B cell (primary cell): ENCODE data around the gene JMJD6. TPM values are rescaled to one million over a fixed set of nuclear protein-coding genes. Genes with fewer than 3 reads are reported as not detected.

ENCODE experiments used
- ATAC-seq: fragments of 200-7000 bp; cut with Tn5 transposase; one replicate; pipeline ENCODE4 v1.10.0; 2021; ENCODE audit warnings: low read depth, mild to moderate bottlenecking, moderate number of reproducible peaks, moderate library complexity
- CTCF ChIA-PET: fragments of 350-600 bp; sonication (Branson Sonifier 250); formaldehyde crosslinking; loops from one replicate; lab custom pipeline; 2021; ENCODE audit warnings: antibody characterized with exemption, inconsistent platforms; lab: Charles Lee
- POLR2A ChIA-PET: fragments of 350-600 bp; sonication (Branson Sonifier 250); formaldehyde crosslinking; loops from one replicate; lab custom pipeline; 2021; ENCODE audit warnings: antibody characterized with exemption; lab: Charles Lee
- DNase-seq: peaks from one replicate; pipeline ENCODE4 v3.0.0; 2013
- H2AFZ ChIP-seq: 2 replicates; pipeline ENCODE4 v1.6.1; 2012; ENCODE audit warnings: mild to moderate bottlenecking, low read depth, low read length; ENCODE audit not compliant: insufficient read depth, poor library complexity, severe bottlenecking
- H3K27ac ChIP-seq, 2 donors: 1 replicate in 1 of 2; 2 replicates in 1 of 2; pipeline ENCODE4 v1.5.1; 2012 to 2013; ENCODE audit warnings: low read length in 2 of 2, mild to moderate bottlenecking in 2 of 2, moderate library complexity in 1 of 2
- H3K27me3 ChIP-seq, 4 experiments: fragments of 200-600 bp in 1 of 4; sonication (generic) in 1 of 4; replicated peaks in 1 of 4; 1 replicate in 2 of 4; 2 replicates in 2 of 4; pipeline versions ENCODE4 v1.6.1 to v1.7.0; 2013 to 2016; ENCODE audit warnings: low read length in 3 of 4, mild to moderate bottlenecking in 2 of 4, mixed read lengths in 1 of 4, moderate library complexity in 1 of 4; ENCODE audit not compliant: insufficient read depth in 4 of 4, control insufficient read depth in 3 of 4; ENCODE audit errors: control extremely low read depth in 1 of 4
- H3K36me3 ChIP-seq, 2 experiments: replicated peaks in 1 of 2; 1 replicate in 1 of 2; 2 replicates in 1 of 2; pipeline versions ENCODE4 v1.6.1 to v1.7.1; 2013; ENCODE audit warnings: low read length in 1 of 2; ENCODE audit not compliant: insufficient read depth in 2 of 2, control insufficient read depth in 1 of 2; ENCODE audit errors: control extremely low read depth in 1 of 2, extremely low read depth in 1 of 2
- H3K4me1 ChIP-seq, 2 donors: fragments of 200-600 bp in 1 of 2; sonication (generic) in 1 of 2; 1 replicate in 1 of 2; 2 replicates in 1 of 2; pipeline versions ENCODE4 v1.5.1 to v1.6.1; 2013 to 2017; ENCODE audit warnings: low read length in 2 of 2; ENCODE audit not compliant: control insufficient read depth in 2 of 2, insufficient read depth in 2 of 2
- H3K4me2 ChIP-seq: replicated peaks from 2 replicates; pipeline ENCODE3; 2012; ENCODE audit warnings: mild to moderate bottlenecking, low read depth, low read length; ENCODE audit not compliant: poor library complexity, severe bottlenecking
- H3K4me3 ChIP-seq, 5 experiments: fragments of 200-600 bp in 1 of 5; sonication (generic) in 1 of 5; 1 replicate in 3 of 5; 2 replicates in 2 of 5; pipeline versions ENCODE4 v1.5.1 to v1.7.0; 2011 to 2016; ENCODE audit warnings: low read length in 4 of 5, mild to moderate bottlenecking in 4 of 5, low read depth in 2 of 5, control low read depth in 1 of 5, moderate library complexity in 1 of 5; ENCODE audit not compliant: insufficient read depth in 1 of 5; ENCODE audit errors: control extremely low read depth in 1 of 5, extremely low read depth in 1 of 5
- H3K79me2 ChIP-seq: fragments of 200-600 bp; sonication (generic); one replicate; pipeline ENCODE4 v1.6.0; 2016; ENCODE audit warnings: low read length; ENCODE audit not compliant: control insufficient read depth, insufficient read depth
- H3K9ac ChIP-seq: fragments of 200-600 bp; sonication (generic); 2 replicates; pipeline ENCODE4 v1.6.1; 2017; ENCODE audit warnings: mild to moderate bottlenecking, low read length, moderate library complexity
- H3K9me3 ChIP-seq, 3 donors: one replicate each; pipeline versions ENCODE4 v1.6.1 to v1.7.1; 2013; ENCODE audit warnings: low read length in 2 of 3; ENCODE audit not compliant: control insufficient read depth in 2 of 3, insufficient read depth in 1 of 3; ENCODE audit errors: control extremely low read depth in 1 of 3
- H4K20me1 ChIP-seq: 2 replicates; pipeline ENCODE4 v1.6.0; 2012; ENCODE audit warnings: mild to moderate bottlenecking, low read length; ENCODE audit not compliant: insufficient read depth, control insufficient read depth, poor library complexity, severe bottlenecking
- H3K27ac Mint-ChIP-seq: one replicate; pipeline ENCODE4 v1.8.0; 2021; ENCODE audit warnings: mixed read lengths
- H3K27me3 Mint-ChIP-seq: one replicate; pipeline ENCODE4 v1.8.0; 2021; ENCODE audit warnings: mixed read lengths
- H3K4me1 Mint-ChIP-seq: one replicate; pipeline ENCODE4 v1.8.0; 2021; ENCODE audit warnings: mixed read lengths
- H3K4me3 Mint-ChIP-seq: one replicate; pipeline ENCODE4 v1.8.0; 2021; ENCODE audit warnings: mixed read lengths
- H3K9me3 Mint-ChIP-seq: one replicate; pipeline ENCODE4 v1.8.0; 2022; ENCODE audit warnings: mixed read lengths; ENCODE audit not compliant: insufficient read depth
- CTCF ChIP-seq: fragments of 200-600 bp; IDR thresholded peaks from one replicate; pipeline ENCODE4 v1.8.0; 2022; ENCODE audit warnings: antibody characterized with exemption, mild to moderate bottlenecking
- EZH2 ChIP-seq: IDR thresholded peaks from 2 replicates; pipeline ENCODE4 v1.6.1; 2012; ENCODE audit warnings: borderline replicate concordance, low read depth, mild to moderate bottlenecking, moderate library complexity, low read length; ENCODE audit not compliant: insufficient read depth, poor library complexity, severe bottlenecking
- WGBS: methylation state at CpG from one replicate; pipeline ENCODE4 v1.1.5; 2013; ENCODE audit warnings: missing lambda C conversion rate; ENCODE audit not compliant: insufficient coverage; 5-methylcytosine and 5-hydroxymethylcytosine counted together
- intact Hi-C: fragments of 100-400 bp; cut with micrococcal nuclease; formaldehyde crosslinking; loops from one replicate; pipeline ENCODE4 v1.10.0; 2022
- polyA plus RNA-seq: library from polyadenylated mRNA; depleted of rRNA; stranded (reverse); fragments of >200 nt; gene quantifications from 2 replicates; pipeline ENCODE4 v1.2.3, GENCODE V29; 2012
- total RNA-seq, 2 donors: library from RNA; stranded (reverse); fragments of 120-200 nt in 1 of 2; gene quantifications; 1 replicate in 1 of 2; 2 replicates in 1 of 2; pipeline versions ENCODE4 v1.2.3 to v1.2.4, GENCODE V29; 2013 to 2022

Gene JMJD6
- total and polyA plus RNA-seq, 2 donors (not counting 1 experiment from before 2014, with no cell fraction given) = 38.2 to 45.0 TPM

DNA sequence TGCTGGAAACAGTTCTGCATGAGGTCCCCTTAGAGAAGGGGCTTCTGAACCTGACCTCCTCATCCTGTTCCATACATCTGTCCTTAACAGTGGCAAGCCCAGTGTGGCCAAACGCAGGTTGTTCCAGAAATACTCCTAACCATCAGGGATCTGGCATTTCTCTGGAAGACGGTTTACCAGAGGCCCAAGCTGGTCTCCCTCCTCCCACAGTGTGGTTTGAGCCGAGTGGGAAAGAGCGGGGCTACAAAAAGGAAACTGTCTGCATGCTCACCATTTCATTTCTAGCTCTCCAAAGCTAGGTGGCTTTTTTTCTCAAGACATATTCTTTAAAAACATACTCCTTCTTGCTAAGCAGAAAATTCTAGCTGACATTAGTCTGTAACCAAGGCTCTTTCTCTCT lies 21.6 kb downstream of the JMJD6 start:
- intact Hi-C loops = no loop called here
- ChIA-PET POLR2A (no interaction called here), CTCF (interaction anchor here (5.5 kb wide), 1 partner anchor 10 kb away, joined by 25 read pairs; no protein-coding TSS in a partner anchor)
- Histone ChIP-seq H3K9ac (no peak overlapping the region), H3K4me3 (no peak overlapping the region), H3K4me1 (peaks cover 3 to 4% of the 10 kb centered on the region in 2 donors), H4K20me1 (no peaks in the 10 kb centered on the region), H3K27me3 (no peaks in the 10 kb centered on the region), H3K9me3 (no peaks in the 10 kb centered on the region), H2AFZ (no peak overlapping the region), H3K4me2 (no peak overlapping the region), H3K27ac (no peak overlapping the region), H3K79me2 (peaks cover 19% of the 10 kb centered on the region), H3K36me3 (no peaks in the 10 kb centered on the region)
- H3K9me3 Mint-ChIP-seq = no peaks in the 10 kb centered on the region
- TF ChIP-seq EZH2 = no peak
- TF ChIP-seq CTCF = no peak
- ATAC-seq (no peak), DNase-seq (no peak)
- no peak overlapping the region for H3K4me3 Mint-ChIP-seq
- no peak overlapping the region for H3K27ac Mint-ChIP-seq
- H3K4me1 Mint-ChIP-seq = peaks cover 5% of the 10 kb centered on the region
- H3K27me3 Mint-ChIP-seq = no peaks in the 10 kb centered on the region
- WGBS = 73% methylated on average over 2 of the region's 4 CpGs

DNA sequence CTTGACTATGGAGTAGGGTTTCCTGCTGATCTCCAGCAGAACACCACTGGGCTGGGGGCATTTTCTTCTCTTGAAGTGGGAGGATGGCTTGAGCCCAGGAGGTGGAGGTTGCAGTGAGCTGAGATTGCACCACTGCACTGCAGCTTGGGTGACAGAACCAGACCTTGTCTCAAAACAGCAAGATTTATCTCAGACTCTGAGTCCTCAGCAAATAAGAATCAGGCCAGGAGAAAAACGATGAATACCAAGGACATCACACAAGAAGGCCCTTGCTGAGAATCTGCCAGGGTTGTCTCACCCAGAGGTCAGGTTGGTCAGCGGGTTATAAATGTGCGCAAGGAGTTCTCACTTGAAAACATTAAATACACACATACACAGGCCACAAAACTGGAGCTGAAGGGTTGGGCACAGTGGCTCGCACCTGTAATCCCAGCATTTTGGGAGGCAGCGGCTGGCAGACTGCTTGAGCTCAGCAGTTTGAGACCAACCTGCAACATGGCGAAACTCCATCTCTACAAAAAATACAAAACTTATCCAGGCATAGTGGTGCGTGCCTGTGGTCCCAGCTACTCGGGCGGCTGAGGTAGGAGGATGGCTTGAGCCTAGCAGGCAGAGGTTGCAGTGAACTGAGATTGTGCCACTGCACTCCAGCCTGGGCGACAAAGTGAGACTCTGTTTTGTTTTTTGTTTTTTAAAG lies 23.3 kb downstream of the JMJD6 start:
- CTCF ChIA-PET = interaction anchor here (0.7 to 5.5 kb wide), 2 partner anchors 12 to 22 kb away, joined by 3 to 25 read pairs; no protein-coding TSS in a partner anchor
- peaks cover 0 to 1% (median 0%) of the 10 kb centered on the region in 4 experiments for H3K27me3 ChIP-seq
- Mint-ChIP-seq H3K27ac (no peak overlapping the region), H3K4me1 (no peaks in the 10 kb centered on the region), H3K27me3 (no peaks in the 10 kb centered on the region), H3K4me3 (no peak overlapping the region), H3K9me3 (no peaks in the 10 kb centered on the region)
- no peaks in the 10 kb centered on the region for H3K4me1 ChIP-seq
- H3K27ac ChIP-seq = no peak overlapping the region
- no peak for TF ChIP-seq CTCF
- no peaks in the 10 kb centered on the region for H4K20me1 ChIP-seq
- POLR2A ChIA-PET = no interaction called here
- no peaks in the 10 kb centered on the region for H3K9me3 ChIP-seq
- ATAC-seq (no peak), DNase-seq (no peak)
- H3K4me3 ChIP-seq = no peak overlapping the region
- intact Hi-C loops = no loop called here
- H3K4me2 ChIP-seq = no peak overlapping the region
- 95% methylated on average over 7 of the region's 10 CpGs for WGBS
- H3K9ac ChIP-seq = no peak overlapping the region
- H3K79me2 ChIP-seq = peaks cover 18% of the 10 kb centered on the region
- no peak overlapping the region for H2AFZ ChIP-seq
- H3K36me3 ChIP-seq = no peaks in the 10 kb centered on the region
